ENCODE measurements around the gene LRRC36.

DNA sequence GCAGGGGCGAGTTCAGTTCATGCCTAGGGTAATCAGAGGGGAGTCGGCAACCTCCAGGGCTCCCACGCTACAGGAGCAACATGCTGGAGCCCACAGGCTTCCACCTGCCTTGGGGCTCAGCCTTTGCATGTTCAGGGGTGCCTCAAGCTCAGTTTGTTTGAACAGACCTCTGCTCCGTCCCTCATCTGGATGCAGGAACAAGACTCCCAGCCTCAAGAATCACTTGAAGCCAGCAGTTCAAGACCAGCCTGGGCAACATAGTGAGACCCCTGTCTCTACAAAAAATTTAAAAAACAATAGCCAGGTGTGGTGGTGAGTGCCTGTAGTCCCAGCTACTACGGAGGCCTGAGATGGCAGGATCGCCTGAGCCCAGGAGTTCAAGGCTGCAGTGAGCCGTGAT is 99.4 kb downstream of the LRRC36 start:
- TF ChIP-seq POLR2A (IDR thresholded peaks at IDR 0.05): no peak
- TF ChIP-seq, protein P1, sequence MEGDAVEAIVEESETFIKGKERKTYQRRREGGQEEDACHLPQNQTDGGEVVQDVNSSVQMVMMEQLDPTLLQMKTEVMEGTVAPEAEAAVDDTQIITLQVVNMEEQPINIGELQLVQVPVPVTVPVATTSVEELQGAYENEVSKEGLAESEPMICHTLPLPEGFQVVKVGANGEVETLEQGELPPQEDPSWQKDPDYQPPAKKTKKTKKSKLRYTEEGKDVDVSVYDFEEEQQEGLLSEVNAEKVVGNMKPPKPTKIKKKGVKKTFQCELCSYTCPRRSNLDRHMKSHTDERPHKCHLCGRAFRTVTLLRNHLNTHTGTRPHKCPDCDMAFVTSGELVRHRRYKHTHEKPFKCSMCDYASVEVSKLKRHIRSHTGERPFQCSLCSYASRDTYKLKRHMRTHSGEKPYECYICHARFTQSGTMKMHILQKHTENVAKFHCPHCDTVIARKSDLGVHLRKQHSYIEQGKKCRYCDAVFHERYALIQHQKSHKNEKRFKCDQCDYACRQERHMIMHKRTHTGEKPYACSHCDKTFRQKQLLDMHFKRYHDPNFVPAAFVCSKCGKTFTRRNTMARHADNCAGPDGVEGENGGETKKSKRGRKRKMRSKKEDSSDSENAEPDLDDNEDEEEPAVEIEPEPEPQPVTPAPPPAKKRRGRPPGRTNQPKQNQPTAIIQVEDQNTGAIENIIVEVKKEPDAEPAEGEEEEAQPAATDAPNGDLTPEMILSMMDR (IDR thresholded peaks at IDR 0.05): no peak
